T-helper 1 cell (primary cell): Measurements from ENCODE around the gene TPM1.

Experiments
- DNase-seq, 5 donors: peaks; one replicate each; pipeline ENCODE4 v3.0.0-alpha.2; 2012 to 2020

Gene TPM1

GRCh38 chr15:63018639-63019038 lies 23.9 kb upstream of the TPM1 start:
- DNase-seq, result no peak

- no peak for DNase-seq
Observed at GRCh38 chr15:63019511-63020109, 22.9 kb upstream of the TPM1 start.

- DNase-seq, result no peak
Observed at GRCh38 chr15:63020128-63020527, 22.4 kb upstream of the TPM1 start.

- DNase-seq, result no peak
Observed at GRCh38 chr15:63020759-63021430, 21.7 kb upstream of the TPM1 start.

- no peak for DNase-seq
Observed at GRCh38 chr15:63022181-63022580, 20.4 kb upstream of the TPM1 start.

DNA sequence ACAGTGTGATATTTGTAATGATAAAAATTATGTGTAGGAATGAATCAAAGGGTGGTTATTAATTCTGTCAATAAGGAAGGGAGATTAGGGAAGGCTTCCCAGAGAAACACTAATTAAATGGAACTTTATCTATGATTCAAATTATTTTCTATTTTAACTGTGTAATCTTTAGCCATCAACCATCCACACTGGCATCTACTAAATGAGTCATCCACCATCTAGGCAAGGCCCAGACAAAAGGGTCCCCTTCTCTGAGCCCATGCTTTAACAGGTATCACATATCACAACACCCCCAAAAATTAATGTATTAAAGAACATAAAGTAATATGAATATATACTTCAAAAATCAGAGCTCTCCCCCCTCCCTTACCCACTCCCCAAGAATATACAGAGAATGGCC lies 19.9 kb upstream of the TPM1 start:
- DNase-seq, result no peak

DNA sequence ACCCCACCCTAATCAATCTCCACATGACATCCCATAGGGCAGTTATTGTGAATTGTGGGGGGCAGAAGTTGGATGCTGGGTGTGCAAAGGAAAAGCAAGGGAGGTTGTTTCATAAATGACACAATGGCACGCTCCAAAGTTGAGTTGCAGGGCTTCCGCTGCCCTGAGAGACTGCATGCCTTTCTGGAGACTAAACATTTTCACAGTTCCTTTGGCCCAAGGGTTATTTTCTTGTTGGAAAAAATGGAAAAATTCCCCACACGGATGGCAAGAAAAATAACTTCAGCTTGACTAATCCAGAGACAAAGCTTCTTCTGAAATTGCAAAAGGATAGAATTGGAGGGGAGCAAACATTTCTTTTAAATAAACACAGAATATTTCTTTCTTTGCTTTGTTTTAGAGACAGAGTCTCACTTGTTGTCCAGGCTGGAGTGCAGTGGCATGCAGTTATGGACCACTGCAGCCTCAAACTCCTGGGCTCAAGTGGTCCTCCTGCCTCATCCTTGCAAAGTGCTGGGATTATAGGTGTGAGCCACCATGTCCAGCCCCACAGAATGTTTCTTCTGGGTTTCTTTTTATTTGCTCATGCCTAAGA lies 19.1 kb upstream of the TPM1 start:
- DNase-seq, result no peak

- DNase-seq, result no peak
Observed at GRCh38 chr15:63025460-63025859, 17.1 kb upstream of the TPM1 start.

DNA sequence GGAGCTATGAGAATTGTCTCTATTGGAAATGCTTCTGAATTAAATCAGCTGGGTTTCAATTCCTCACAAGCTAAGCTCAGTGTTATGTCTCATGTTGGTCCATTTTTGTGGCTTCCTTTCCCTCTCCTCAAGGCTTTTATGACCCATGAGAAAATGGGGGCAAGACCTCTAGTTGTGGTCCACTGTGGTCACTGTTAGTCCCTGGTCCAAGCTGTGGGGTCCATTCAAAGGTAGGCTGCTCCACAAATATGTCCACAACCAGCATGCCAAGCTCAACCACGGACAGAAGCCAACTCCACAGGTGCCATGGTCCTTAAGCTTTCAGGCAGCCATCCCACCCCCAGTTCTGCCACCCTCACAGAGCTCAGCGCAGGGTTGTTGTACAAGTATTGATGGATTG lies 14.9 kb upstream of the TPM1 start:
- no peak for DNase-seq

GRCh38 chr15:63028442-63029110 lies 14.0 kb upstream of the TPM1 start:
- no peak for DNase-seq

DNA sequence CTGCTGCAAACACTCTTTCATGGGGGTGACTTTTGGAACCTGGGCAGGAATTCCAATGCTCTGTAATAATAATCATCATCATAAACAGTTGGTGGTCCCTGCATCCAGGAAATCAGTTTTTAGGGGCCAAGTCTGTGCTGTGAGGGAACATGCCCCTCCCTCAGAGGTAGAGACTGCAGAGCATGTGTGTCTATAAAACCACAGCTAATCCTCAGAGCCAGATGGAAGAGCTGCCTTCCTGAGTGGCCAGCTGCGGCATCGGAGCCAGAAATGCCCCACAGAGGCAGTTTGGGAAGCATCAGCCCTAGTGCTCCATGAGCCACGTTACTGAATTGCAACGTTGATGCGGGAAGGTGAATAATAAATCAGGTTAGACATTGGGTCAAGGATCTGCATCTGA lies 12.9 kb upstream of the TPM1 start:
- no peak for DNase-seq

GRCh38 chr15:63030101-63030551 lies 12.4 kb upstream of the TPM1 start:
- no peak for DNase-seq

DNA sequence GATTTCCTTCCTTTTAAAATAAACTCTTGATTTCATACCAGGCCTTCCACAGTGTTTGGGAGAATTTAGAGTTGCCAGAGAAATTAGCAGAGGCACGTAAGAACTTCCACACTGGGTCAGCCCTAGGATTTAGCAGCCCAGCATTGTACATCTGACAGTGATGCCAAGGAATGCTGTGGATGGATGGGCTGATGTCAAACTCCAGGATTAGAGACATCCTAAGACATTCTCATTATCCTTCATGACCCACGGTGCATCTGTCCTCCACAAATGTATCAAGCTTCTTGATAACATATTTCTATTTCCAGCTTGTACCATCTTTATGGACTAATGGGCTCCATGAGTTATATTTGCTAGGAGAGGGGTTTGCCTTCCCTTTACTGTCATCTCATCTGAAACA lies 8.0 kb upstream of the TPM1 start:
- no peak for DNase-seq

GRCh38 chr15:63035253-63035652 lies 7.3 kb upstream of the TPM1 start:
- no peak for DNase-seq

DNA sequence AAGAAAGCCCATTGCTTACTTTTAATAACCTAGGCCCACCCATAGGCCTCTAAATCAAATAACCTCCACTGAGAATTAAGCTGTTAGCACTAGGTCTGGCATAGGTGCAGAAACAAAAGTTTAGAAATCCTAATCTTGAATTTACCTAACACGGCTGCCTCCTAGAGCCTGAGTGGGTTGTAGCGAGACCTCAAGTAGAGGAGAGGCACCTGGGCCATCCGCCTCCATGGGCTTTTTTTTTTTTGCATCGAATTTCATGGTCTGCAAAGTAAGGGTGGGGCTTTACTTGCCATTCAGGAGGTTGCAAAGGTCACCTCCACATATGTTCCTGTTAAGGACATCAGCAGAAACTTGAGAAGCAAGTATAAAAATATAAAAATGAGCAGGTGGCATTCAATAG lies 6.6 kb upstream of the TPM1 start:
- DNase-seq, result no peak

DNA sequence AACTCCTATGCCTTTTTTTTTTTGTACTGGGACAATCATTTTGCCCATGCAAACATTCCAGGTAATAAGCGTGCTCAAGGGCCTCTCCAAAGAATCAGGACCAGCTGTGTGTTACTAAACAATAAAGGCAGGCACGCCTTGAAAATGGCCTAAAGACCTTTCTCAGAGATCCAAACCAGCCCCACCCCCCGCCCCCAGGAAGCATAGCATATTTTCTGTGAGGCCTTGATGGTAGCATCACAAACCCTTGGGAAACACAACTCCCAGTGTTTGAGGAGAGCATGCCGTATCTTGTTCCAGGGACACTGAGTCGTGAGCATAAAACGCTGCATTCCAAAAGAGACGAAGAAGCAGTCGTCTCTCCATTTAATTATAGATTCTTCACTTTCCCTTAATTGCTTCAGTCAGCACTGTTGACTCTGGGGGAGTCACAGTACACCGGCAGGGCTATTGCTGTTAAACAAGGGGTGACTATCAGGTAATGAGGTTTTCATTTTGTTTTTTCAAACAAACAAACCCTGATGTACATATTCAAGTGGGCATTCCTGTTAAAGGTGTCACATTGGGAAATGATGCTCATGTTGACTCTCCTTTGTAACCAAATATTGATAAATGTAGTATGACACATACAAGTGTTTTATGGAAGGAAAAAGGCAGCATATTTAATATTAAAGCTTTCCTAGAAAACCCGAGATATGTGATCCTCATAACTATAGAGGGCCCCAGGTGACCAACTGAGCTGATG lies 4.4 kb upstream of the TPM1 start:
- no peak for DNase-seq

- no peak for DNase-seq
Observed at GRCh38 chr15:63038926-63039673, 3.4 kb upstream of the TPM1 start.

GRCh38 chr15:63039811-63040210 lies 2.7 kb upstream of the TPM1 start:
- DNase-seq, result no peak

DNA sequence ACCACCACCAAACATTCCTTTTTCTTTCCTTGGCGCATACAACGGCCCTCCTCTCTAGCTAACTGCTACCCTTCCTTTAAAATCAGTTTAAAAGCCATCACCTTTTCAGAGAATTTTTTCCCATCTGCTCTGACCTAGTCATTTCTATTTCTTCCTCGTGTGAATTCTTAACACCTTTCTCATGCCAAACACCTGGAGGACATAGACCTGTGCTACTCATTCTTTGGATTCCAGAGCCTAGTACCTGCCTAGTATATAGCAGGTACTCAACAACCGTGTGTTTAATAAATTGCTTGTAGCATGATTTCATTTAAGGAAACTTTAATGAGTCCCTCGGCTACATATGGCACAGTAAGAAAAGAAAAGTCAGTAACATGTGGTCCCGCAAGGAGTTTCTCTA lies 2.0 kb upstream of the TPM1 start:
- no peak for DNase-seq

GRCh38 chr15:63040954-63041353 lies 1.6 kb upstream of the TPM1 start:
- no peak for DNase-seq

- no peak for DNase-seq
Observed at GRCh38 chr15:63041402-63041973, 1.1 kb upstream of the TPM1 start.

DNA sequence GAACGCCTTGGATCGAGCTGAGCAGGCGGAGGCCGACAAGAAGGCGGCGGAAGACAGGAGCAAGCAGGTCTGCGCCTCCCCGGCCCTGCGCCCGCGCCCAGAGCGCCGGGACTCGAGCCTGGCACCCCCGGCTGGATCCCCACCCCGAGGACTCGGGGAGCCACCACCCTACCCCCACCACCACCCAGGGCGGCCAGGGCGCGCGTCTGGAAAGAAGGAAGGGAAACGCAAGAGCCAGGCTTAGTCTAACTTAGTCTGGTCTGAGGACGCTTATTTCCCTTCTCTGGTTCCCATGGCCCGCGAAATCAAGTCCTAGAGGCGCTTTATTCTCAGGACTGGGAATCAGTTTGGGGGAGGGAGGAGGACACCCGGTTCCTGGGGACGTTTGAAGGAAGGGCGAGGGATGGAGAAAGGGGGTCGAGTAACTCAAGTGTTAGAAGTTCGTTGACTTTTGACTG lies 359 bp downstream of the TPM1 start:
- no peak for DNase-seq
